Measurements from ENCODE around the gene SERTAD2.
A peak's percentile ranks its signal among the peaks of the same experiment; 100 is the strongest.

SERTAD2 gene

GRCh38 chr2:64586883-64587481 lies 66.7 kb downstream of the SERTAD2 start:
- TF ChIP-seq, protein P1, sequence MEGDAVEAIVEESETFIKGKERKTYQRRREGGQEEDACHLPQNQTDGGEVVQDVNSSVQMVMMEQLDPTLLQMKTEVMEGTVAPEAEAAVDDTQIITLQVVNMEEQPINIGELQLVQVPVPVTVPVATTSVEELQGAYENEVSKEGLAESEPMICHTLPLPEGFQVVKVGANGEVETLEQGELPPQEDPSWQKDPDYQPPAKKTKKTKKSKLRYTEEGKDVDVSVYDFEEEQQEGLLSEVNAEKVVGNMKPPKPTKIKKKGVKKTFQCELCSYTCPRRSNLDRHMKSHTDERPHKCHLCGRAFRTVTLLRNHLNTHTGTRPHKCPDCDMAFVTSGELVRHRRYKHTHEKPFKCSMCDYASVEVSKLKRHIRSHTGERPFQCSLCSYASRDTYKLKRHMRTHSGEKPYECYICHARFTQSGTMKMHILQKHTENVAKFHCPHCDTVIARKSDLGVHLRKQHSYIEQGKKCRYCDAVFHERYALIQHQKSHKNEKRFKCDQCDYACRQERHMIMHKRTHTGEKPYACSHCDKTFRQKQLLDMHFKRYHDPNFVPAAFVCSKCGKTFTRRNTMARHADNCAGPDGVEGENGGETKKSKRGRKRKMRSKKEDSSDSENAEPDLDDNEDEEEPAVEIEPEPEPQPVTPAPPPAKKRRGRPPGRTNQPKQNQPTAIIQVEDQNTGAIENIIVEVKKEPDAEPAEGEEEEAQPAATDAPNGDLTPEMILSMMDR (IDR thresholded peaks at IDR 0.05; ENCODE audit: insufficient read depth, low read length): peak; percentile 36
- no peak for TF ChIP-seq REST (IDR thresholded peaks at IDR 0.05; ENCODE audit: insufficient replicate concordance, low read depth)
- no peak for TF ChIP-seq GABPA (IDR thresholded peaks at IDR 0.05; ENCODE audit: low read depth)
- H3K27ac ChIP-seq (replicated peaks): no peak overlapping the region; the same call in 1 of the 2 replicates
- H3K4me3 ChIP-seq (replicated peaks; ENCODE audit: insufficient read depth, low read length): no peak overlapping the region
- H3K27me3 ChIP-seq (ENCODE audit: insufficient read depth, poor library complexity, severe bottlenecking): no peaks in the 10 kb centered on the region
- peak in 1 of 2 experiments; percentile 21 for DNase-seq (ENCODE audit: low read depth in 1 of 2, low spot score in 1 of 2)

DNA sequence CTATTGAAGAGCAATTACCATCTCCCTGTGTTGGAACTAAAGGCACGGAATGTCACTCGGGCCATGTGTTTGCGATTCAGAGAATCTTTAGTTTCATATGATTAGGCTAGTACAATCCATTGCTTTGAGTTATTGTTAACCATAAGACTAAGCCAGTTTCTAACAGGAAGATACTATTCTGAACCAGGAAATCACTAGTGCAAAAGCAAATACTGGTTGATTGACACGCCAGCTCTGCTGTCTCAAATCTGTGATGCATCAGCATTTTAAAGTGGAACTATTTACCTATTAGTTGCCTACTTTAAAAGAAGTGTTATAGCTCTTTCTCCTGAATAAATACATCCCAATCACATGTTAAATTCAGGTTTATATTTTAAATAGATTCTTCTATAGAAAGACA lies 67.7 kb downstream of the SERTAD2 start:
- TF ChIP-seq GABPA (IDR thresholded peaks at IDR 0.05; ENCODE audit: low read depth): no peak
- no peak for TF ChIP-seq REST (IDR thresholded peaks at IDR 0.05; ENCODE audit: insufficient replicate concordance, low read depth)
- no peak for TF ChIP-seq POLR2AphosphoS5 (IDR thresholded peaks at IDR 0.05; ENCODE audit: low read depth)
- TF ChIP-seq, protein P1 (IDR thresholded peaks at IDR 0.05; ENCODE audit: insufficient read depth, low read length): no peak
- no peak for TF ChIP-seq SPI1 (IDR thresholded peaks at IDR 0.05; ENCODE audit: borderline replicate concordance, low read depth)
- no peak for DNase-seq (ENCODE audit: low read depth in 1 of 2, low spot score in 1 of 2)
- no peak overlapping the region for H3K4me3 ChIP-seq (replicated peaks; ENCODE audit: insufficient read depth, low read length)

GRCh38 chr2:64582774-64583340 lies 70.9 kb downstream of the SERTAD2 start:
- TF ChIP-seq, protein P1 (IDR thresholded peaks at IDR 0.05; ENCODE audit: insufficient read depth, low read length): no peak
- TF ChIP-seq GABPA (IDR thresholded peaks at IDR 0.05; ENCODE audit: low read depth): no peak
- TF ChIP-seq POLR2AphosphoS5 (IDR thresholded peaks at IDR 0.05; ENCODE audit: low read depth): no peak
- H3K27ac ChIP-seq (replicated peaks): no peak overlapping the region
- H3K27me3 ChIP-seq (ENCODE audit: insufficient read depth, poor library complexity, severe bottlenecking): no peaks in the 10 kb centered on the region
- H3K4me3 ChIP-seq (replicated peaks; ENCODE audit: insufficient read depth, low read length): no peak overlapping the region
- no peak for DNase-seq (ENCODE audit: low read depth in 1 of 2, low spot score in 1 of 2)

More for the DNA sequence above, 67.7 kb downstream of the SERTAD2 start:
- H3K27ac ChIP-seq (replicated peaks): no peak overlapping the region
- no peaks in the 10 kb centered on the region for H3K27me3 ChIP-seq (ENCODE audit: insufficient read depth, poor library complexity, severe bottlenecking)
